HepG2 (cell line): ENCODE measurements around the gene HSPA4L. TPM values are rescaled to one million over a fixed set of nuclear protein-coding genes. Genes with fewer than 3 reads are reported as not detected.

Experiments
- ATAC-seq: fragments of 200-7000 bp; cut with Tn5 transposase; 3 replicates; pipeline ENCODE4 v1.9.1; 2020; ENCODE audit warnings: mild to moderate bottlenecking, moderate library complexity
- BruUV-seq: library from RNA; stranded (reverse); fragments of 400-500 nt; replicated peaks from 2 replicates; lab custom pipeline; 2021; lab: Mats Ljungman, UMichigan
- CTCF ChIA-PET: fragments of 300-600 bp; formaldehyde crosslinking; extraction: SDS; loops from one replicate; lab custom pipeline; 2021; ENCODE audit warnings: low total read pairs, inconsistent platforms, low intra/inter-chr PET ratio; lab: Yijun Ruan, JAX
- POLR2A ChIA-PET: fragments of 350-600 bp; sonication (Branson Sonifier 250); formaldehyde crosslinking; loops from one replicate; lab custom pipeline; 2020; ENCODE audit warnings: antibody characterized with exemption, inconsistent platforms; lab: Yijun Ruan, JAX
- DNase-seq: peaks from one replicate; pipeline ENCODE4 v3.0.0-alpha.2; 2015; ENCODE audit warnings: low spot score
- FAIRE-seq: peaks from 3 replicates; lab custom pipeline; 2011; peaks lifted over from hg19 to GRCh38; lab: Jason Lieb, UNC
- H2AFZ ChIP-seq: one replicate; pipeline ENCODE4 v1.6.1; 2011; ENCODE audit warnings: low read length, inconsistent platforms
- H3K27ac ChIP-seq: fragments of 300-600 bp; 3 replicates; pipeline ENCODE4 v1.8.0; 2011; ENCODE audit warnings: mixed run types, mild to moderate bottlenecking, mixed read lengths, low read length, inconsistent platforms; ENCODE audit not compliant: insufficient read depth; ENCODE audit errors: extremely low read length
- H3K27me3 ChIP-seq, 2 experiments: fragments of 200-600 bp in 1 of 2; 2 replicates in 1 of 2; 3 replicates in 1 of 2; pipeline versions ENCODE4 v1.6.0 to v1.8.0; 2011; ENCODE audit warnings: low read length in 2 of 2, mild to moderate bottlenecking in 2 of 2, moderate library complexity in 2 of 2, inconsistent platforms in 1 of 2; ENCODE audit not compliant: insufficient read depth in 2 of 2, control insufficient read depth in 1 of 2
- H3K36me3 ChIP-seq, 2 experiments: fragments of 200-600 bp in 1 of 2; replicated peaks in 1 of 2; 2 replicates in 1 of 2; 3 replicates in 1 of 2; pipeline versions ENCODE4 v1.5.1 to v1.8.0; 2011; ENCODE audit warnings: low read length in 2 of 2, inconsistent platforms in 1 of 2; ENCODE audit not compliant: insufficient read depth in 2 of 2, control insufficient read depth in 1 of 2
- H3K4me1 ChIP-seq: 2 replicates; pipeline ENCODE4 v1.5.1; 2012; ENCODE audit warnings: low read length, inconsistent platforms; ENCODE audit not compliant: insufficient read depth
- H3K4me2 ChIP-seq: 2 replicates; pipeline ENCODE4 v1.6.0; 2011; ENCODE audit warnings: low read depth, low read length, inconsistent platforms
- H3K4me3 ChIP-seq, 3 experiments: fragments of 200-600 bp in 1 of 3; sonication (generic), shearing (Covaris generic) in 1 of 3; replicated peaks in 1 of 3; 2 replicates each; pipeline ENCODE4 v1.5.1; 2011 to 2016; ENCODE audit warnings: low read length in 3 of 3, inconsistent platforms in 2 of 3, low read depth in 2 of 3, mild to moderate bottlenecking in 2 of 3, control low read depth in 1 of 3, mixed read lengths in 1 of 3; ENCODE audit not compliant: insufficient read depth in 1 of 3
- H3K79me2 ChIP-seq: one replicate; pipeline ENCODE4 v1.6.1; 2011; ENCODE audit warnings: low read length, inconsistent platforms; ENCODE audit not compliant: insufficient read depth
- H3K9ac ChIP-seq: 2 replicates; pipeline ENCODE4 v1.6.0; 2011; ENCODE audit warnings: mild to moderate bottlenecking, low read depth, low read length, inconsistent platforms; ENCODE audit not compliant: insufficient read depth
- H3K9me3 ChIP-seq: 2 replicates; pipeline ENCODE4 v1.5.1; 2012; ENCODE audit warnings: mild to moderate bottlenecking, low read length
- H4K20me1 ChIP-seq: 2 replicates; pipeline ENCODE4 v1.6.0; 2011; ENCODE audit warnings: inconsistent platforms, mild to moderate bottlenecking, low read length, moderate library complexity; ENCODE audit not compliant: insufficient read depth
- HINFP ChIP-seq: sonication (generic); formaldehyde crosslinking; IDR thresholded peaks from 2 replicates; pipeline ENCODE4 v1.4.0; 2020; ENCODE audit warnings: low read depth, mild to moderate bottlenecking, missing genetic modification reagents
- HNF4A ChIP-seq: sonication (generic); formaldehyde crosslinking; IDR thresholded peaks from 2 replicates; pipeline ENCODE4 v1.4.0; 2020; ENCODE audit warnings: missing genetic modification reagents
- ZNF20 ChIP-seq: sonication (generic); formaldehyde crosslinking; IDR thresholded peaks from 2 replicates; pipeline ENCODE4 v1.4.0; 2020; ENCODE audit warnings: mild to moderate bottlenecking, moderate library complexity, missing genetic modification reagents
- ZNF549 ChIP-seq: sonication (generic); formaldehyde crosslinking; IDR thresholded peaks from 2 replicates; pipeline ENCODE4 v1.5.0; 2020; ENCODE audit warnings: missing genetic modification reagents
- ZNF839 ChIP-seq: sonication (generic); formaldehyde crosslinking; IDR thresholded peaks from 2 replicates; pipeline ENCODE4 v1.4.0; 2020; ENCODE audit warnings: missing genetic modification reagents, mild to moderate bottlenecking, borderline replicate concordance
- WGBS: methylation state at CpG from one replicate; pipeline ENCODE4 v1.1.6; 2017; ENCODE audit warnings: low lambda C conversion rate; 5-methylcytosine and 5-hydroxymethylcytosine counted together
- in situ Hi-C: cut with HindIII; loops from 2 replicates; pipeline ENCODE4 v1.10.0; 2017; ENCODE audit warnings: low pct_unique_long_range_greater_than_20kb; ENCODE audit not compliant: extremely low pct_ligation_motif_present
- intact Hi-C: fragments of 100-400 bp; cut with micrococcal nuclease; formaldehyde crosslinking; loops from one replicate; pipeline ENCODE4 v1.10.0; 2022; ENCODE audit not compliant: unreplicated experiment
- polyA plus RNA-seq, 8 experiments: library from polyadenylated mRNA; depleted of rRNA in 3 of 8; stranded (reverse) in 7 of 8; unstranded in 1 of 8; fragments of >200 nt; fragmentation: Illumina TruSeq in 4 of 8; extraction: Trizol in 4 of 8; gene quantifications; 2 replicates each; pipeline versions ENCODE4 v1.2.1 to v1.2.3, GENCODE V29; 2011 to 2016; ENCODE audit warnings: low read depth in 4 of 8, missing spikeins in 1 of 8, mixed read lengths in 1 of 8; ENCODE audit not compliant: insufficient read depth in 1 of 8
- total RNA-seq, 5 experiments: library from RNA; depleted of rRNA; stranded (reverse); fragments of >200 nt; fragmentation: Illumina TruSeq; extraction: Trizol; gene quantifications; 2 replicates each; pipeline ENCODE4 v1.2.3, GENCODE V29; 2016; ENCODE audit warnings: low read depth in 1 of 5
- TF ChIP-seq, protein P1 (sequence below): sonication (generic); formaldehyde crosslinking; conservative IDR thresholded peaks from 2 replicates; pipeline ENCODE4 v1.4.0; 2020; ENCODE audit warnings: missing genetic modification reagents

The HSPA4L gene
- total and polyA plus RNA-seq, 2 of the 13 experiments (the other 11 are each of a cell fraction or from before 2014, with no cell fraction given): 3.7 to 31.5 TPM

DNA sequence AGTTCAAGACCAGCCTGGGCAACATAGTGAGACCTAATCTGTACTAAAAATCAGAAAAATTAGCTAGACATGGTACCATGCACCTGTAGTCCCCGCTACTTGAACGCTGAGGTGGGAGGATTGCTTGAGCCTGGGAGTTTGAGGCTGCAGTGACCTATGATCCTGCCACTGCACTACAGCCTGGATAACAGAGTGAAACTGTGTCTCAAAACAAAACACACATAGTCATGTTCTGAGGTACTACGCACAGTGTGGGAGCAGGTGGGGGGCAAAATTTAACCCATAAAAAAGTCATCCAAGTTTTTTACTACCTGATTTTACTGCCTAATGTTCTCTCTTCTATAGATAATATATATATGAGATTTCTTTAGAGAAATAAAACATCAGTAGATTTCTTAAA lies 28.4 kb downstream of the HSPA4L start:
- Histone ChIP-seq H4K20me1 (no peaks in the 10 kb centered on the region), H3K36me3 (peaks cover 4 to 6% of the 10 kb centered on the region in 2 experiments; a peak in 2 of 5 replicates), H3K9me3 (no peaks in the 10 kb centered on the region), H2AFZ (no peak overlapping the region), H3K27ac (no peak overlapping the region), H3K79me2 (no peaks in the 10 kb centered on the region), H3K4me1 (peaks cover 13% of the 10 kb centered on the region), H3K27me3 (no peaks in the 10 kb centered on the region), H3K4me2 (no peak overlapping the region), H3K4me3 (no peak overlapping the region), H3K9ac (no peak overlapping the region)
- TF ChIP-seq ZNF549 (CRISPR knock-in tag) (no peak), HINFP (no peak), HNF4A (CRISPR knock-in tag) (0 out of 2 replicates have a peak, but pooled peaks have one; percentile 16), ZNF20 (0 out of 2 replicates have a peak, but pooled peaks have one; percentile 70), ZNF839 (CRISPR knock-in tag) (no peak)
- TF ChIP-seq, protein P1, sequence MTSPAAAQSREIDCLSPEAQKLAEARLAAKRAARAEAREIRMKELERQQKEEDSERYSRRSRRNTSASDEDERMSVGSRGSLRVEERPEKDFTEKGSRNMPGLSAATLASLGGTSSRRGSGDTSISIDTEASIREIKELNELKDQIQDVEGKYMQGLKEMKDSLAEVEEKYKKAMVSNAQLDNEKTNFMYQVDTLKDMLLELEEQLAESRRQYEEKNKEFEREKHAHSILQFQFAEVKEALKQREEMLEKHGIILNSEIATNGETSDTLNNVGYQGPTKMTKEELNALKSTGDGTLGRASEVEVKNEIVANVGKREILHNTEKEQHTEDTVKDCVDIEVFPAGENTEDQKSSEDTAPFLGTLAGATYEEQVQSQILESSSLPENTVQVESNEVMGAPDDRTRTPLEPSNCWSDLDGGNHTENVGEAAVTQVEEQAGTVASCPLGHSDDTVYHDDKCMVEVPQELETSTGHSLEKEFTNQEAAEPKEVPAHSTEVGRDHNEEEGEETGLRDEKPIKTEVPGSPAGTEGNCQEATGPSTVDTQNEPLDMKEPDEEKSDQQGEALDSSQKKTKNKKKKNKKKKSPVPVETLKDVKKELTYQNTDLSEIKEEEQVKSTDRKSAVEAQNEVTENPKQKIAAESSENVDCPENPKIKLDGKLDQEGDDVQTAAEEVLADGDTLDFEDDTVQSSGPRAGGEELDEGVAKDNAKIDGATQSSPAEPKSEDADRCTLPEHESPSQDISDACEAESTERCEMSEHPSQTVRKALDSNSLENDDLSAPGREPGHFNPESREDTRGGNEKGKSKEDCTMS (CRISPR knock-in tag): no peak
- DNase-seq (no peak), ATAC-seq (peak; percentile 66), FAIRE-seq (no peak)
- WGBS: 100% methylated on average over 3 of the region's 3 CpGs
- POLR2A ChIA-PET: no interaction called here
- BruUV-seq: no TSS peak
- intact Hi-C loops: loop anchor here (10.0 kb wide), 1 partner anchor 244 kb away; no protein-coding TSS in a partner anchor
- in situ Hi-C loops: no loop called here
- CTCF ChIA-PET: no interaction called here
